ENCODE results near the gene CCDC141. TPM values are rescaled to one million over a fixed set of nuclear protein-coding genes. Genes with fewer than 3 reads are reported as not detected.
A peak's percentile ranks its signal among the peaks of the same experiment; 100 is the strongest.

The CCDC141 gene
- total RNA-seq, 1 donor: not detected

DNA sequence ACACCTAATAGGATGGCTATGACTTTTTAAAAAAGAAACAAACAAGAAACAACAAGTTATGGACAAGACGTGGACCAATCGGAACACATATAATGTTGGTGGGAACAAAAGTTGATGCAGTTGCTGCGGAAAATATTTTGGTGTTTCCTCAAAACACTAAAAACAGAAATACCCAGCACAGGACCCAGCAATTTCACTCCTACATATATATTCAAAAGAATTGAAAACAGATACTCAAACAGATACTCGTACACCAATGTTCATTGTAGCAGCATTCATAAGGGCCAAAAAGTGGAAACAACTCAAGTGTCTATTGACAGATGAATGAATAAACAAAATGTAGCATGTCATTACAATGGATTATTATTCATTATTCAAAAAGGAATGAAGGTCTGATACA lies 12.1 kb downstream of the CCDC141 start:
- TF ChIP-seq, protein P1, sequence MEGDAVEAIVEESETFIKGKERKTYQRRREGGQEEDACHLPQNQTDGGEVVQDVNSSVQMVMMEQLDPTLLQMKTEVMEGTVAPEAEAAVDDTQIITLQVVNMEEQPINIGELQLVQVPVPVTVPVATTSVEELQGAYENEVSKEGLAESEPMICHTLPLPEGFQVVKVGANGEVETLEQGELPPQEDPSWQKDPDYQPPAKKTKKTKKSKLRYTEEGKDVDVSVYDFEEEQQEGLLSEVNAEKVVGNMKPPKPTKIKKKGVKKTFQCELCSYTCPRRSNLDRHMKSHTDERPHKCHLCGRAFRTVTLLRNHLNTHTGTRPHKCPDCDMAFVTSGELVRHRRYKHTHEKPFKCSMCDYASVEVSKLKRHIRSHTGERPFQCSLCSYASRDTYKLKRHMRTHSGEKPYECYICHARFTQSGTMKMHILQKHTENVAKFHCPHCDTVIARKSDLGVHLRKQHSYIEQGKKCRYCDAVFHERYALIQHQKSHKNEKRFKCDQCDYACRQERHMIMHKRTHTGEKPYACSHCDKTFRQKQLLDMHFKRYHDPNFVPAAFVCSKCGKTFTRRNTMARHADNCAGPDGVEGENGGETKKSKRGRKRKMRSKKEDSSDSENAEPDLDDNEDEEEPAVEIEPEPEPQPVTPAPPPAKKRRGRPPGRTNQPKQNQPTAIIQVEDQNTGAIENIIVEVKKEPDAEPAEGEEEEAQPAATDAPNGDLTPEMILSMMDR (IDR thresholded peaks at IDR 0.05; ENCODE audit: insufficient read depth, low read depth, low read length): no peak
- H3K4me3 ChIP-seq (ENCODE audit: low read depth, low read length): no peak overlapping the region
- DNase-seq (ENCODE audit: low read depth): no peak

DNA sequence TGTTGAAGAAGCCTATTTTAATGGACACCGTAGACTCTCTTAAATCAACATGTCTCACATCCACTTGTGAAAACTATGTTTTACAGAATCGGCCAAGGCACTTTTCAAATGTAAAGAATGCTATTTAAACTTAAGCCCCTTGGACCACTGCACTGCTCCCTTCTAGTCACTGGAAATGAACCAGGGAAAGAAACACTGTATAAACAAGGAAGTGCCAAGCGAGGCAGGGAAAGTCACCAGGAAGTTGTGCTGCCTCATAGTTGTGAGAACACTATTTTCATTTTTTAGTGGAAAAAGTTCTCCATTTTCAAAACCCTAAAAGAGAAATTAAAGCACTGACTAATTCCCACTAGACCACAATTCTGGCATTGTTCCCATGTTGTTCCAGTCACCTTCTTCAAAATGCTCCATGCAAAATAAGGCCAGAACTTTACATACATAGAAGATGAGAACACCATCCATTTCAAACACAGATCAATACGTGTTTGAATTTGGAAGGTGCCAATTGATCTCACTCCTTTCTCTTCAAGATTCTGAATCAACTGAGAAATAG lies 13.5 kb downstream of the CCDC141 start:
- DNase-seq (ENCODE audit: low read depth): no peak
- TF ChIP-seq, protein P1 (IDR thresholded peaks at IDR 0.05; ENCODE audit: insufficient read depth, low read depth, low read length): no peak
- H3K4me3 ChIP-seq (ENCODE audit: low read depth, low read length): no peak overlapping the region

DNA sequence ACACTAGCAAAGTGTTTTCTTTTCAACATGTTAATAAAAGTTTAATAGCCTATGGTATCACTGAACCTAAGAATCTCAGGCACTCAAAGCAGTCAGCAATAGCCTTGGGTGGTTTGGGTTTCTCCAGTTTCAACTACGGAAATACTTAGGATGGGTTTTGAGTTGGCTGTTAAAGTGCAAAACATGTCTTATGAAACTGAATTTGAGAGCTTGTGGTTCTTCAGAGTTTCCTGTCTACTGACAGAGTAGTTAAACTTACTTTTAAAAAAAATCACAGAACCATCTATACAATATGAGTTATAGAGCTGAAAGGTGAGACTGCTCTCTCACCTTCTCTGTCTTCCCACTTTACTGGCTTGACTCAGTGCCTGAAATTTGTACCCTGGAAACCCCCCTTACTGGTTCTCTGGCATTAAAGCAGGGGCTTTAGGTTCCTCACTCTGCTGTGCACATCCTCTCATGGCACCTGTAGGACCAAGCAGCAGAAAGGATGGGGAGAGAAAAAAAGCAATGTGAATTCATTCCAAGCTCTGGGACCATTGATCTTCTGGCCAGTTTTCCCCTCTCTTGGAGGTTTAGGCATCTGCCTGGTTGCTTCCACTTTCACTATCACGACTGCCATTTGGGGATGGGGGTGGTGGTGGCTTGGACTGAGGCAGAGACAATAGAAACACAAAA lies 18.1 kb downstream of the CCDC141 start:
- DNase-seq (ENCODE audit: low read depth): peak; percentile 64
- peak overlapping the region; percentile 41 for H3K4me3 ChIP-seq (ENCODE audit: low read depth, low read length)

DNA sequence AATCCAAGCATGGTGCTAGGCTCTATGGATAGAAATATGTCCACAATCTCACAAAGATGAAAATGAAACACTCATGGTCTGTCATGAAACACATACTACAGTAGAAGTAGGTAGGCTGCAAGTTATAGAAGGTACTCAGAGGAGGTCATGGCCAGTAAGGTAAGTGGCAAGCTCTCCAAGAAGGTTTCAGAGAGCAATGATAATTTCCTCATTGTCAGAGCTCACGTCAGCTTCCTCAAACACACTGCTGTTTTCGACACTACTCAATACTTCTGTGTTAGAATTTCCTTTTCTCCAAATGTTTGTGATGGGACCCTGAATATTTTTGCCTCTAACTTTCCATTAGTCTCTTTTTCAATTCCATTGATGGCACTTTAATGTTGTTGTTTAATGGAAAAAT lies 25.5 kb downstream of the CCDC141 start:
- DNase-seq (ENCODE audit: low read depth): no peak
- H3K4me3 ChIP-seq (ENCODE audit: low read depth, low read length): no peak overlapping the region
- TF ChIP-seq, protein P1 (IDR thresholded peaks at IDR 0.05; ENCODE audit: insufficient read depth, low read depth, low read length): no peak

More for the DNA sequence above, 18.1 kb downstream of the CCDC141 start:
- TF ChIP-seq, protein P1 (IDR thresholded peaks at IDR 0.05; ENCODE audit: insufficient read depth, low read depth, low read length): no peak

DNA sequence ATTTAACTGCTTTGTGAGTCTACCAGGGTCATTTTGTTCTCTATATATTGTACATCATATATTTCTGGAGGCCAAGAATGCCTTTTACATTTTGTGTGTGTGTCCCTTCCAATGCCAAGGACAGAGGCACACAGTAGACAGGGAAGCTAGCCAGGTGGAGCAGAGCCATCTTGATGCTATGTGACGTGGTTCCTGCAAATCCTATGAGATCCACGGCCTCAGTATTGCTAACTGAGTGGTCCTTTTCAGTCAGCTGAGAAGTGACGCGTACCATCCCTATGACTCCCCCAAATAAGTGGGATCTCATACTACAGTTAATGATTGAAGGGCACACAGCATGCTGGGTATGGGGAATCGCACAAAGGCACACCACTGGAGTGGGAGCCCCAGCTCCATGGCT lies 27.3 kb downstream of the CCDC141 start:
- no peak overlapping the region for H3K4me3 ChIP-seq (ENCODE audit: low read depth, low read length)
- TF ChIP-seq, protein P1 (IDR thresholded peaks at IDR 0.05; ENCODE audit: insufficient read depth, low read depth, low read length): no peak
- no peak for DNase-seq (ENCODE audit: low read depth)

DNA sequence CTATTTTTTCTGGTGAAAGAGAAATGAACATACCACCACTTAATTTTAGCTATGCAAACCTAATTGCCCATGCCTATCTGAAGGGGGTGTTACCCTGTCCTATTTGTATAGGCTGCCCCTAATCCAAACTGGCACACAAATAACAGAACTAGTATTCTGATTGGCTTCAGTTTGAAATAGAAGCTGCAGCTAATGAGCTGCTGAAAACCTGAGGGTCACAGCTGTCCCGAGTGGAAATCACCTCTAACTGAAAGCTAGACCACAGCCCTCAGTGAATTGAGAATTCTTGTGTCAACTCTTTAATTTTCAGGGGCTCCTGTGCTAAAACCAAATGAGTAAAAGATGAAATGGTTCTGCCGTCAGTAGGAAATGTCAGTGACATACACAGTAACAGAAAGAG lies 28.7 kb downstream of the CCDC141 start:
- no peak overlapping the region for H3K4me3 ChIP-seq (ENCODE audit: low read depth, low read length)
- TF ChIP-seq, protein P1 (IDR thresholded peaks at IDR 0.05; ENCODE audit: insufficient read depth, low read depth, low read length): no peak
- no peak for DNase-seq (ENCODE audit: low read depth)
